Stimulated activated CD4-positive, alpha-beta T cell treated with anti-CD3 and anti-CD28 coated beads, Interleukin-4, amount 100 ng/mL, for 4 hours (primary cell): ENCODE measurements around the gene CFHR4.
"Not testable (repeated sequence)": the region's sequence is repeated elsewhere in the genome, so short reads cannot be mapped to it uniquely, and the experiment has no call there.

ENCODE experiments used
- DNase-seq, 2 experiments: peaks; one replicate each; pipeline ENCODE4 v3.0.0-alpha.2; 2020

The CFHR4 gene

DNA sequence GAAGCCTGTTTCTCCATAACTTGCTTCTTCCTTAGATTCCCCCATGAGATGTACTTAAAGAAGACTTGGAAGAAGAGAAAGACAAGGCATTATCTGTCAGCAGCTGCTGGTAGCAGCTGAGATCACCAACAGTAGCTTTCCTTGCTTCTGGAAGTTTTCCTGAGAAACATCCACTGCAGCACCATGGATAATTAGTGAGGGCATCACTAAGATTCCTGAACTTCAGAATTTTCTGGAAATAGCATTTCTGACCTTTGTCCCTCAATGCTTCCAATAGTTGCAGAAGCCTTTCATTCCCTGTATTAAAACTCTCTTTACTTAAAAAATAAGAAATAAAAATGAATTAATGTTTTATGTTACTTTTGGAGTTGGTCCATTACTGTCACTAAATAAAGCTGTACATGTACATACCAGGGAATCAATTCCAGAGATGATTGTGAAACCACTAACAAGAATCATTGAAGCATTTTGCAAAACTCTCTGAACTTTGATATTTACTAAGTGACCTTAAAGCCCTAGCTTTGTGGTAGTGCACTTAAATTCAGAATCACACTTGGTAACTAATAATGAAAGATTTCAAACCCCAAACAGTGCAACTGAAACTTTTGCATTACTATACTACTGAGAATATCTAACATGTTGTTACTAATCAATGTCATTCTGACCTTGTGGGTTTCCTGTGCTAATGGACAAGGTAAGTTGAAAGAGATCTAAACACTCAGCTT lies at the start of gene CFHR4:
CFHR4 (plus strand) TSS at position 538 of the 725 bp plus-strand sequence; CDS start at position 637, 99 bp downstream.
- DNase-seq, result no peak

DNA sequence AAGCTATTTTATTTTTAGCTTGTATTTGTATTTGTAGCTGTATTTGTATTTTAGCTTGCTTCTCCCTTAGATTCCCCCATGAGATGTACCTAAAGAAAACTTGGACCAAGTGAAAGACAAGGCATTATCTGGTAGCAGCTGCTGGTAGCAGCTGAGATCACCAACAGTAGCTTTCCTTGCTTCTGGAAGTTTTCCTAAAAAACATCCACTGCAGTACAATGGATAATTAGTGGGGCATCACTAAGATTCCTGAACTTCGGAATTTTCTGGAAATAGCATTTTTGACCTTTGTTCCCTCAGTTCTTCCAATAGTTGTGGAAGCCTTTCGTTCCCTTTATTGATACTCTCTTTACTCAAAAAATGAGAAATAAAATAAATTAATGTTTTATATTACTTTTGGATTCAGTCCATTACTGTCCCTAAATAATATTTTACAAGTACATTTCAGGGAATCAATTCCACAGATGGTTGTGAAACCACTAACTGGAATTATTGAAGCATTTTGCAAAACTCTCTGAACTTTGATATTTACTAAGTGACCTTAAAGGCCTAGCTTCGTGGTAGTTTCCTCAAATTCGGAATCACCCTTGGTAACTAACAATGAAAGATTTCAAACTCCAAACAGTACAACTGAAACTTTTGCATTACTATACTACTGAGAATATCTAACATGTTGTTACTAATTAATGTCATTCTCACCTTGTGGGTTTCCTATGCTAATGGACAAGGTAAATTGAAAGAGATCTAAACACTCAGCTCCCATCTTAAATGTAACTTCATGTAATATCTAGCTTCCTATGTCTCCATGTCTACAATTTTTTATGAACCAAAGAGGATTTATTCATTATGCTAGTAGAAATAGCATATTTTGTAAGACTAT lies 38.0 kb upstream of the CFHR4 start:
- DNase-seq, result not testable (repeated sequence)

DNA sequence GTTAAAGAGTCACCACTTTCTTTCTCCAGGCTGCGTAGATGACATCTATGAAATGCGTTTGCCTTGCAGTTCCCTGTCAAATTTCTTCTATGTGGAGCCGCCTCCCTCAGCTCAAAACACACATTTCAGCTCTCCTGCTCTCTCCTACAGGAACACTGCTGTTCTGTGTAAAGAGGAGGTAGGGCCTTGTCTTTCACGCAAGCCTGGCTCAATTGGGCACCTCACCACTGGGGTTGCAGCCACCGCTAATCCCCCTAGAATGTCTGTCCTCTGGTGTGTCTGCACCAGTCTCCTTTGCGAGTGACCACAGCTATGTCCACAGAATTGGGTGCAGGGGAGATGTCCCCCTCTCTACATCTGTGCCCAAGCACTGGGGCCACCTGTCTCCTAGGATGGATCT lies 31.8 kb upstream of the CFHR4 start:
- DNase-seq, result no peak

DNA sequence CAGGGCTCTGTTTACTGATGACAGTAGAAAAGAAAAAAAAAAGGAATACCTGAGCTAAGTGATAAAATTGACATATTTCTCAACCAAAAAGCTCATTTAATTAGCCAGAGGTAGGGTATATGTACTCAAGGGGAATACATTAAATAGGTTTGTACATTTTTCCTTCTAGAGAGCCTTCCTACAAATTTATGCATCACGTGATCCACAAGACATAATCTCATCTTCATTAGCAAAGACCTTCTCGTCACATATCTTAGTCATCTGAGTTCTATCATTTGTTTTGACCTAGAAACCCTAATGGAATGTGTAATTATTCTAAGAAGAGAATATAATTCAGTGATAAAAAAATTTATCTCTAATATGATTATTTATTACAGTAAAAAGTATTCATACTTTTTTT lies 30.7 kb upstream of the CFHR4 start:
- DNase-seq, result no peak

DNA sequence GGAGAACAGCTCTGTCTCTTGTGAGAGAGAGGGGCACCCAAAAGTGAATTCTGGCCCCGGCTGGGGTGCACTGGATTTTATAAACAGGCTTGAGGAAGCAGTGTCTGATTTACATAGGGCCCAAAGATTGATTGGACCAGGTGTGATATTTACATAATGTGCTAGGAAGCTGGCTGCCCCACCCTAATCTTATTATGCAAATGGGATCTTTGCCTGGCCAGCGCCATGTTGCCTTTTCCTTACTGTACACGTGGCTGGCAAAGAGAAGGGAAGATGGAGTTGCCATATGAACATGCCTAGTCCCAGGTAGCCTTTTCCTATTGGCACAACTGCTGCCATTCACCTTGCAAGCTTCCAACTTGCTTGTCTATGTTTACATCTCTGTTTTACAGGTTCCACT lies 29.0 kb upstream of the CFHR4 start:
- DNase-seq, result no peak

DNA sequence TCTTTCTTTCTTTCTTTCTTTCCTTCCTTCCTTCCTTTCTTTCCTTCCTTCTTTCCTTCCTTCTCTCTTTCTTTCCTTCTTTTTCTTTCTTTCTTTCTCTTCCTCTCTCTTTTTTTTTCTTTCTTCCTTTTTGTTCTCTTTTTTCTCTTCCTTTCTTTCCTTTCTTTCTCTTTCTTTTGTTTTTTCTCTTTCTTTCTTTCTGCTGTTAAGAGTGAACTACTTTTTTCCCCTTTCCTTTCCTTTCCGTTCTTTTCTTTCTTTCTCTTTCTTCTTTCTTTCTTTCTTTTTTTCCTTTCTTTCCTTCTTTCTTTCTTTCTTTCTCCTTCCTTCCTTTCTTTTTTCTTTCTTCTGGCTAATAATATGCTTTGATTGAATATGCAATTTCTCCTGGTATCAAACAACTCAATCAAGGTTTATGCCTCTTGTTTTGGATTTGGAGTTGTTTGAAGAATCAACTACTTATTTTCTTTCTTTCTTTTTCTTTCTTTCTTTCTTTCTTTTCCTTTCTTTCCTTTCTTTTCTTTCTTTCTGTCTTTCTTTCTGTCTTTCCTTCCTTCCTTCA lies 27.4 kb upstream of the CFHR4 start:
- DNase-seq, result no peak

DNA sequence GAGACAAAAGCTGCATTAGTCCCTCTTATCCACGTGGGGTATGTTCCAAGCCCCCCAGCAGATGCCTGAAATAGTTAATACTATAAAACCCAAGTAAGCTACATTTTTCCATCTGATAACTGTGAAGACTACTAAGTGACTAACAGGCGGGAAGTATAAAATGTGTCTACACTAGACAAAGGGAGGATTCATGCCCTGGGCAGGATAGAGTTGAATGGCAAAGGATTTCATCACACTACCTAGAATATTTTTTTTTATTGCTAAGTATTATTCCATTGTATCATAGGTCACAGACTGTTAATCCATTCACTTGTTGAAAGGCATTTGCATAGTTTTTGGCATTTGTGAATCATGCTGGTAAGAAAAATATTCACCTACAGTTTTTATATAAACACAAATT lies 26.4 kb upstream of the CFHR4 start:
- DNase-seq, result no peak

DNA sequence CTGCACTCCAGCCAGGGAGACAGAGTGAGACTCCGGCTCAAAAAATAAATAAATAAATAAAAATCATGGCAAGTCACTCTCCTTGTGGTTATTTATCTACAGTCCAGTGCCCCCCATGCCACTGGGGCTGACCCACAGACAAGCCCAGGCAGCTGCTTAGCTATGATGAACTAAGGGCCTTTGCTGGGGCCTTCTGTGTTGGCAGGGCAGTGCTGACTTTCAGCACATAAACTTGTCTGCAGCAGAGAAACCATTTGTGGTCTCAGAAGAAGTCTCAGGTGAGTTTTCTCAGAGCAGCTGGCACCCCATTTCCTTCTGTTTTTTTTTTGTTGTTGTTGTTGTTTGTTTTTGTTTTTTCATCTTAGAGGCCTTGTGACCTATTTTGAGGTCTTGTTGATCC lies 20.9 kb upstream of the CFHR4 start:
- no peak for DNase-seq

DNA sequence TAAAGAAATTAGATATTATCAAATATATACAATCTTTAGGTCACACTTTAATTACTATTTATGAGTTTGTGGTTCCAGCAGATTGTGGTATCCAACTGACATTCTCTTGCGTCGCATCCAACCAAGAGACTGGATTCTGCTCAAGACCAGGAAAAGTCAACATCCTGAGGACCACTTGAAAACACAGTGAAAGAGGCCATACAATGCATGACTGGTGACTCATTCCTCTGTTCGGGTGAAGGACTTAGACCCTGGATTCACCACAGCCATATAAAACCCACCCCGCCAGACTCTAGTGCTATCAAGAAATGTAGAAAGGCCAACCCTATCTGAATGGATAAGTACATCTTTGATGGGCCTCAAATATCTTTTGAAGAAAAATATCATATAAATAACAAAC lies 14.5 kb upstream of the CFHR4 start:
- DNase-seq, result no peak

DNA sequence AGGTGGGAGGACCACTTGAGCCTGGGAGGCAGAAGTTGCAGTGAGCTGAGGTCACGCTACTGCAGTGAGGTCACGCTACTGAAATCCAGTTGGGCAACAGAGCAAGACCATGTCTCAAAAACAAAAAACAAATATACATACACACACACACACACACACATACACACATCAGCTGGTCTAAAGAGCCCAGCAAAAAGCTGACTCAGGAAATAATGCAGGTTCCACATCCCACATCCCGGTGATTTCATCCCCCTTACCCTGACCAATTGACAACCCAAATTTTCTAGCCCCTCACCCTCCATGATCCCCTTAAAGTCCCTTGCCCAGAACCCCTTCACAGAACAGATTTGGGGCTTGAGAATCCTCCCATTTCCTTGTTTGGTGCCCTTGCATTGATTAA lies 11.9 kb upstream of the CFHR4 start:
- DNase-seq, result no peak

DNA sequence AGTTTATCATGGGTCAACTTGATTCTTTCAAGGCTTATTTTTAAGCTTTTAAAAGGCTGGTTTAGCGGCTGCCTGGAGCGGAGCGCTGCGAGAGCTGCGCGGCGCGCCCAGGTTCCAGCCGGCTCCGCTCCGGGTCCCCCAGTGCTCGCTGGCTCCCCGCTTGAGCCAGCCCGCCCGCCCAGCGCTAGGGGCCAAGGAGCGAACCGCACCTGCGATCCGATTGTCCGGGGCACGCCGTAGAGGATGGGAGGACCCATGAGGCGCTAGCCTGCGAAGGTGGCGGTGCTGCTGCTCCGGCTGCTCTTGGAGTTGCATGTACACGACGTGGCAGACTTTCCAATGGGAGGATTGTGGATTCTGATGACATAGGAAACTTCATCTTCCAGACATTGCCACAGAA lies 9.9 kb upstream of the CFHR4 start:
- no peak for DNase-seq

DNA sequence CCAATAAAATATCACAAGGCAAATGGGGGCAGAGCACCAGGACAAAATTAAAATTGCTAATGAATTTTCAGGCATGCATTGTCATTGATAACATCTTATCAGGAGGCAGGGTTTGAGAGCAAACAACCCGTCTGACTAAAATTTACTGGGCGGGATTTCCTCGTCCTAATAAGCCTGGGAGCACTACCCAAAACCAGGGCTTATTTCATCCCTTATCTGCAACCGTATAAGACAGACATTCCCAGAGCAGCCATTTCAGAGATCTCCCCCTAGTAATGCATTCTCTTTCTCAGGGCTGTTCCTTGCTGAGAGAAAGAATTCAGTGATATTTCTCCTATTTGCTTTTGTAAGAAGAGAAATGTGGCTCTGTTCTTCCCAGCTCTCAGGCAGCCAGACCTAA lies 1.3 kb upstream of the CFHR4 start:
- not testable (repeated sequence) for DNase-seq

DNA sequence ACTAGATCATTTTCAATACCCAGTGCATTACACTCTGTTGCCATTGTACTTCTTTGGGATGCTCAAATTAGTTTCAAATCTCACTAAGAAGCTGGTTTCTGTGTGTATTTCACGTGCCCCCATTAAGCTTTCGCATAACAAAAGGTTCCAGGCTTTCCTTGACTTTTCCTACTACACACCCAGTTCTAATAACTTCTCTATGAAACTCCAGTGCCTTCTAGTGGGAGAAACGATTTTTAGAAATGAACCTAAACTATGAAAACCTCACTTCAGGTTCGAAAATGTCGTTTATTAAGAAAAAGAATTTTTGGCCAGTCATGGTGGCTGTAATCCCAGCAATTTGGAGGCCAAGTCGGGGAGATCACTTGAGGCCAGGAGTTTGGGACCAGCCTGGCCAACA lies 2.8 kb downstream of the CFHR4 start:
- no peak for DNase-seq

DNA sequence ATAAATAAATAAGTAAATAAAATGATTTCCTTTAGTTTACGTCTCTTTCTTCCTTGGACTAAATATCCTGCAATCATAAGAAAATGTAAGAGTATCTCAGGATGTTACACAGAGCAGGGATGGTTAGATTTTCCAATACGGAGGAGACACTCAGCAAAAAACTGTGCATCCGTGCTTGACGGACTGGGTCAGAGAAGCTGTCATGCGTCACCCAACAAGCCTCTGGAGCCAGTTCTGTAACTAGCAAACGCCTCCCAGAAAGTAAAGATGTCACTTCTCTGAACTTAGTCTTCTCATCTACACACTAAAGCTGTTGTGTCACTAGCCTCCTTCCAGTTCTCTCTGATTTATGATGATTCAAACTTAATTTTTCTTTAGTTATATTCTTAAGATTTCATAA lies 3.4 kb downstream of the CFHR4 start:
- DNase-seq, result no peak

DNA sequence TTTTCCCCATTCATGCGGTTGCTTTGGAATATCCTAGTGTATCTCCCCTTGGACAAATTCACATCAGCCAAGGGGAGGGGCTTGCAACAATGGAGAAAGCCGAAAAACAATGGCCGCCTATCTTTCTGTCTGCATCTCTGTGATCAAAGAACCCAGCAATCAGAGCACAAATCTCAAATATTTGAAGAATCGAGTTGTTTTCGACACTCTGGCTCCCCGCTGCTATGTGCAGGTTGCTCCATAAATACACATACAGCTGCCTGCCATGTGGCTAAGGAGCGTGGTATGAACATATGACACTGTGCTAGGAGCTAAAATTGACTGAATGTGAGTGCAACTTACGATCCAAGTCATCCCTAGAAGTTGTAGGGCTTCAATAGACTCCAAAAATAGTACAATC lies 8.5 kb downstream of the CFHR4 start:
- no peak for DNase-seq

DNA sequence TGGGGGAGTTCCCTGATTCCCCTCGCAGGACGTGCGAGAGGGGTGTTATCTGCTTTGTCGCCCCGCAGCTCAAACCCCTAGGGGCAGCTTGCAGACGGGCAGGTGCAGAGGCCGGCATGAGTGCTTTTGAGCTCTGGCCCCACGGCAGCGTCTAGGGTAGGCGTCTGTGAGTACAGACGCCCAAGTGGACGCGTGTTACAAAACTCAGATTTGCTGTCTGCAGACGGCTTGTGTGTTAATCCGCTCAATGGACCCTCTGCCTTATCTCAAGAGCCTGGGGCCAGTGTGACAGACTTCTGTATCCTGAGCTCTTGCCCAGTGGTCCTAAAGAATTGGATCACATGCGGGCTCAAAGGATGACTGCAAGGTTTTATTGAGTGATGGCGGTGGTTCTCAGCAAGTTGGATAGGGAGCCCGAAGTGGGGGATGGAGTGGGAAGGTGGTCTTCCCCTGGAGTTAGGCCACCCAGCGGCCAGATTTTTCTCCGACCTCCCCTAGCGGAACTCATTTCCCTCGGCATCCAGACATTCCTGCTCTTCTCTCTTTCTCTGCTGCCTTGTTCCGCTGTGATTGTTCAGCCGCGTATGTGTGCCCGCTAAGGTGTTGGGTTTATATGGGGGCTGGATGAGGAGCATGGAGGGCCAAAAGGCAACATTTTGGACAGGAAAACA lies 9.4 kb downstream of the CFHR4 start:
- no peak for DNase-seq

DNA sequence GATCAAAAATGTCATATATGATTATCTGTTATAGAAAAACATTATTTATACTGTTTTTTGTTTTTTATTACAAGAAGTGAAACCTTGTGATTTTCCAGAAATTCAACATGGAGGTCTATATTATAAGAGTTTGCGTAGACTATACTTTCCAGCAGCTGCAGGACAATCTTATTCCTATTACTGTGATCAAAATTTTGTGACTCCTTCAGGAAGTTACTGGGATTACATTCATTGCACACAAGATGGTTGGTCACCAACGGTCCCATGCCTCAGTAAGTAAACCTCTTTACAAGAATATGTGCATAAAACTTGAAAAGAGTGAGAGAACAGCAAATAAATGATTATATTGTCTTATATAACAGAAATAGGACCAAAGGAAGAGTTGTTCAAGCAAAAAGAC lies 14.5 kb downstream of the CFHR4 start:
- no peak for DNase-seq

DNA sequence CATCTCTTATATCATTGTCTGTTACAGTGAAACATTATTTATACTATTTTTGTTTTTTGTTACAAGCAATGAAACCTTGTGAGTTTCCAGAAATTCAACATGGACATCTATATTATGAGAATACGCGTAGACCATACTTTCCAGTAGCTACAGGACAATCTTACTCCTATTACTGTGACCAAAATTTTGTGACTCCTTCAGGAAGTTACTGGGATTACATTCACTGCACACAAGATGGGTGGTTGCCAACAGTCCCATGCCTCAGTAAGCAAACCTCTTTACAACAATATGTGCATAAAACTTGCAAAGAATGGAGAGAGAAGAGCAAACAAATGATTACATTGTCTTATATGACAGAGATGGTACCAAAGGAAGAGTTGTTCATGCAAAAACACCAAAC lies 22.4 kb downstream of the CFHR4 start:
- DNase-seq, result no peak

DNA sequence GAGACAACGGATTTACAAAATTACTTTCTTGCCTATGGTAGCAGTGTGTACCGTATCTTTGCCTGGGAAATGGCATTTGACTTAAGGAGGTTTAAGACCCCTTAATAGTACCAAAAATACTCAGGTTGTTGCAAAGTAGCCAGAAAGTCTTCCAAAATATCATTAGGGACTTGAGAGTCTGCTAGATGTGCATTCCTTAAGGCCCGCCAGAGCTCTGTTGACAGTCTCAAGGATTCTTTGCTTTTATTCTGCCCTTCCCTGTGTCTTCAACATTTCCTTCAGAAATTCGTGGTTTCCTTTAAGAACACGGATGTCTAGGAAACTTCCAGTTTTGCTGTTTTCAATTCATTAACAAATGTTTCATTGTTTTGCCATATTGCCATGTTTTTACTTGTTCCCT lies 24.4 kb downstream of the CFHR4 start:
- not testable (repeated sequence) for DNase-seq

DNA sequence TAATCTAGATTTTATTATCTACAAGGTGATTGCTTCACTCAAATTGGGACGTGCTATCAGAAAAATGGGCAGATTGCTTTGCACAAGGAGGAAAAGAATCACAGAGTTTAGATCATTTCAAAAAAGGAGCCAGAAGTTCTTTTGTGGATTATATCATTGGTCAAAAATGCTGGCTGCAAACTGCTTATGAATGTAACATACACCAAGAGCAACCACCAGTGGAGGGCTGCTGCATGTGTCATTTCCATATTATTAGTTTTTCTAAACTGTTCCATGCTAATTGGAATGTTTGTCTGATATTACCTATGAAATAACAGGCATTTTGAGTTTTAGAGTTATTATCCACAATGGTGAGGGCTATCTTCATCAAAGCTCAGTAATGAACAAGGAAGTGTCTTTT lies 39.0 kb downstream of the CFHR4 start:
- not testable (repeated sequence) for DNase-seq

DNA sequence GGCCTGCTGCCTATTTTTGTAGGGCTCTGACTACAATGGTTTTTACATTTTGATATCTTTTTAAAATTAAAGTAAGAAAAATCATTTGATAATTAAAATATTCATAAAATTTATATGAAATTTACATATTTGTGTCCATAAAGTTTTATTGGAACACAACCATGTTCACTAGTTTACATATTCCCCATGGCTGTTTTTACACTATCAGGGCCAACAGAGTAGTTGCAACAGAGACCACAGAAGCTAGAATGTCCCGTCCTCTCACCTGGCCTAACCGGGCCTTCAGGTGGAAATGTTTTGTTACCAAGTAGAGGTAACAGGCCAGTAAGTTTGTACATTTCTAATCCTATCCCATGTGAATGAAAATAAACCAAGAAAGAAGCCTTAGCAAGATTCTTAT lies 45.0 kb downstream of the CFHR4 start:
- not testable (repeated sequence) for DNase-seq

DNA sequence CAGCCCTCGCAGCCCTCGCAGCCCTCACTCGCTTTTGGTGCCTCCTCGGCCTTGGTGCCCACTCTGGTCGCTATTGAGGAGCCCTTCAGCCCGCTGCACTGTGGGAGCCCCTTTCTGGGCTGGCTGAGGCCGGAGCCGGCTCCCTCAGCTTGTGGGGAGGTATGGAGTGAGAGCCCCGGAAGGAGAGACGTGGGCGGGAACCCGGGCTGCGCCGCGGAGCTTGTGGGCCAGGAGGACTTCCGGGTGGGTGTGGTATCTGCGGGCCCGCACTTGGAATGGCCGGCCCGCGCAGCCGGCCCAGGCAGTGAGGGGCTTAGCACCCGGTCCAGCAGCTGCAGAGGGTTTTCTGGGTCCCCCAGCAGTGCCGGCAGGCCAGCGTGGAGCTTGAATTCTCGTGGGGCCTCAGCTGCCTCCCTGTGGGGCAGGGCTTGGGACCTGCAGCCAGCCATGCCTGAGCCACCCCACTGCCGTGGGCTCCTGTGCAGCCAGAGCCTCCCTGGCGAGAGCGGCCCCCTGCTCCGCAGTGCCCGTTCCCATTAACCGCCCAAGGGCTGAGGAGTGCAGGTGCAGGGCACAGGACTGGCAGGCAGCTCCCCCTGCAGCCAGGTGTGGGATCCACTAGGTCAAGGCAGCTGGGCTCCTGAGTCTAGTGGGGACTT lies 45.8 kb downstream of the CFHR4 start:
- no peak for DNase-seq

DNA sequence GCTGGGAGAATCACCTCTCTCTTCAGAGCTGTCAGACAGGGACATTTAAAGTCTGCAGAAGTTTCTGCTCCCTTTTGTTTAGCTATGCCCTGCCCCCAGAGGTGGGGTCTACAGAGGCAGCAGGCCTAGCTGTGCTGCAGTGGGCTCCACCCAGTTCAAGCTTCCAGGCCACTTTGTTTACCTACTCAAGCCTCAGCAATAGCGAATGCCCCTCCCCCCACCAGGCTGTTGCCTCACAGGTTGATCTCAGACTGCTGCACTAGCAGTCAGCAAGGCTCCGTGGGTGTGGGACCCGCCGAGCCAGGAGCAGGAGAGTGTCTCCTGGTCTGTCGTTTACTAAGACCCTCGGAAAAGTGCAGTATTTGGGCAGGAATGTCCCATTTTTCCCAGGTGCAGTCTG lies 53.6 kb downstream of the CFHR4 start:
- DNase-seq, result not testable (repeated sequence)
